Nephron (organoid): ENCODE data around the gene SIRPA.

ENCODE experiments used
- H3K27ac Mint-ChIP-seq, 3 experiments: 2 replicates each; pipeline ENCODE4 v1.8.0; 2020; ENCODE audit warnings: mixed read lengths in 3 of 3, mild to moderate bottlenecking in 2 of 3, moderate library complexity in 1 of 3
- H3K27me3 Mint-ChIP-seq: 2 replicates; pipeline ENCODE4 v1.8.0; 2021; ENCODE audit warnings: low read depth, mild to moderate bottlenecking, moderate library complexity, mixed read lengths
- H3K36me3 Mint-ChIP-seq: 2 replicates; pipeline ENCODE4 v1.8.0; 2020; ENCODE audit warnings: low read depth, mixed read lengths
- H3K4me1 Mint-ChIP-seq: 2 replicates; pipeline ENCODE4 v1.8.0; 2020; ENCODE audit warnings: mixed read lengths
- H3K4me3 Mint-ChIP-seq, 3 experiments: 2 replicates each; pipeline ENCODE4 v1.8.0; 2020; ENCODE audit warnings: mild to moderate bottlenecking in 3 of 3, mixed read lengths in 3 of 3, moderate library complexity in 2 of 3
- H3K9me3 Mint-ChIP-seq: 2 replicates; pipeline ENCODE4 v1.8.0; 2020; ENCODE audit warnings: mixed read lengths
- TF ChIP-seq, protein P1 (sequence below), 3 experiments: fragments of 200-600 bp; sonication (generic); IDR thresholded peaks; one replicate each; pipeline ENCODE4 v1.5.0; 2021; ENCODE audit warnings: antibody characterized with exemption in 3 of 3; ENCODE audit not compliant: unreplicated experiment in 3 of 3

Gene SIRPA

DNA sequence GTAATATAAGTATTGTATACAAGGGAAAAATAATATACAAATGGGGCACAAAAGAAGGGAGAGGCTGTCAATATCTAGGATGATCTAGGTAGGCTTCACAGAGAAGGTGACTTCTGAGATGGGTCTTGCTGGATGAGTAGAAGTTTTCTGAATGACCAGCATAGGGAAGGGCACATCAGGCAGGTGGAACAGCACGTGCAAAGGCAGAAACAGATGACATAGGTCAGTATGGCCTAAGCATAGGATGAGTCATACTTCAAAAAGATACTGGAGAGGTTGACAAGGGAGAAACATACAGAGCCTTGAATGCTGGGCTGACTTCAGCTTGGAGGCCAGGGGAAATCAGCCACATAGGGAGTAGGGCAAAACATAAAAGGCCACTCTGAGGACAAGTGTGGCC is 31.9 kb upstream of the SIRPA start:
- Mint-ChIP-seq H3K9me3 (no peaks in the 10 kb centered on the region), H3K36me3 (no peaks in the 10 kb centered on the region), H3K4me1 (peaks cover 7% of the 10 kb centered on the region), H3K4me3 (no peak overlapping the region), H3K27me3 (peaks cover 18% of the 10 kb centered on the region), H3K27ac (no peak overlapping the region)
- TF ChIP-seq, protein P1, sequence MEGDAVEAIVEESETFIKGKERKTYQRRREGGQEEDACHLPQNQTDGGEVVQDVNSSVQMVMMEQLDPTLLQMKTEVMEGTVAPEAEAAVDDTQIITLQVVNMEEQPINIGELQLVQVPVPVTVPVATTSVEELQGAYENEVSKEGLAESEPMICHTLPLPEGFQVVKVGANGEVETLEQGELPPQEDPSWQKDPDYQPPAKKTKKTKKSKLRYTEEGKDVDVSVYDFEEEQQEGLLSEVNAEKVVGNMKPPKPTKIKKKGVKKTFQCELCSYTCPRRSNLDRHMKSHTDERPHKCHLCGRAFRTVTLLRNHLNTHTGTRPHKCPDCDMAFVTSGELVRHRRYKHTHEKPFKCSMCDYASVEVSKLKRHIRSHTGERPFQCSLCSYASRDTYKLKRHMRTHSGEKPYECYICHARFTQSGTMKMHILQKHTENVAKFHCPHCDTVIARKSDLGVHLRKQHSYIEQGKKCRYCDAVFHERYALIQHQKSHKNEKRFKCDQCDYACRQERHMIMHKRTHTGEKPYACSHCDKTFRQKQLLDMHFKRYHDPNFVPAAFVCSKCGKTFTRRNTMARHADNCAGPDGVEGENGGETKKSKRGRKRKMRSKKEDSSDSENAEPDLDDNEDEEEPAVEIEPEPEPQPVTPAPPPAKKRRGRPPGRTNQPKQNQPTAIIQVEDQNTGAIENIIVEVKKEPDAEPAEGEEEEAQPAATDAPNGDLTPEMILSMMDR (IDR thresholded peaks at IDR 0.05; ENCODE audit: unreplicated experiment in 3 of 3): no peak

DNA sequence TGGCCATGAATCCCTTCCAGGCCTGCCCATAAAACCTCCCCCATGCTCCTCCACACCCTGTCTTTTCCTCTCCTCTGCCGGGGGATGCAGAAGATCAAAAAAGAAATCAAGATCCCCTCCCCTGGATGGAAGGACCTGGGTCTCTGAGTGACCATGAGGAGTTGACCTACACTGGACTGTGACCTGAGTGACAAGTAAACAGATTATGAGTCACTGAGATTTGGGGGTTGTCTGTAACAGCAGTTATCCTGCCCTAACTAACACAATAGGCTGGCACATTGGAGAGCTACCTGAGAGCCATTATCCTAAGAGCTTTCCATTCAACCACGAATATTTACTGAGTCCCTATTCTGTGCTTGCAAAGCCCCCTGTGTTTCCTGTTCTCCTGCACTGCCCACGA is 28.4 kb upstream of the SIRPA start:
- Mint-ChIP-seq H3K4me3 (no peak overlapping the region), H3K9me3 (no peaks in the 10 kb centered on the region), H3K27me3 (peaks cover 18% of the 10 kb centered on the region), H3K27ac (no peak overlapping the region), H3K36me3 (no peaks in the 10 kb centered on the region), H3K4me1 (no peaks in the 10 kb centered on the region)
- TF ChIP-seq, protein P1 (IDR thresholded peaks at IDR 0.05; ENCODE audit: unreplicated experiment in 3 of 3): no peak

DNA sequence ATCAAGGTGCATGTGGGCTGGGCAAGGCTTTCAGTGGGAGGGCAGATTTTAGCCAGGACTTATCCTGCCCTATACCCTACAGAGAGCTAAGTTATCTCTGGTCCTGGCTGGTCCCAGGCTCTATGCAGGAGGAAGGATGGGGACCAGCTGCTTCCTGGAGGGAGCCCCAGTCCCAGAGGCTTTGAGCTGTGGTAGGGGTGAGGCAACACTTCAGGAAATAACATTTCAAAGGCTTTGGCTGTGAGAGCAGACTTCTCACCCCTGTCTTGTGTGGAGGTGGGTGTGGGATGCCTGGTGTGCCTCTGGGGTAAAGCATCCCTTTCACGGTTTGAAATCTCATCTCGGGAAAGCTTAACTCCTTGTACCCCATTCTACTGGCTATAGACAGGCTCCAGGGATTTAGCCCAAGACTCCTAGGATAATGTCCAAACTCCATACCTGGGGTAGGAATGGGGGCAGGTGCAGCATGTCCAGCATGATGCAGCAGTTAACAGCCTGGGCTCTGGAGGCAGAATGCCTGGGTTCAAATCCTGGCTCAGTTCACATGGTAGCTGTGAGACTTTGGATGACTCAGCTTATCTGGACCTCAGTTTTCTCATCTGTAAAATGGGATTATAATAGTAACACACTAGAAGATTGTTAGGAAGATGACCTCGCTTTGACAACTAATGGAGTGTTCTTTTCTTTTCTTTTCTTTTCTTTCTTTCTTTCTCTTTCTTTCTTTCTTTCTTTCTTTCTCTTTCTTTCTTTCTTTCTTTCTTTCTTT is 27.5 kb upstream of the SIRPA start:
- no peak overlapping the region for H3K27ac Mint-ChIP-seq
- no peaks in the 10 kb centered on the region for H3K36me3 Mint-ChIP-seq
- H3K4me3 Mint-ChIP-seq: no peak overlapping the region
- H3K4me1 Mint-ChIP-seq: no peaks in the 10 kb centered on the region
- H3K9me3 Mint-ChIP-seq: no peaks in the 10 kb centered on the region
- TF ChIP-seq, protein P1 (IDR thresholded peaks at IDR 0.05; ENCODE audit: unreplicated experiment in 3 of 3): no peak
- H3K27me3 Mint-ChIP-seq: peaks cover 21% of the 10 kb centered on the region

DNA sequence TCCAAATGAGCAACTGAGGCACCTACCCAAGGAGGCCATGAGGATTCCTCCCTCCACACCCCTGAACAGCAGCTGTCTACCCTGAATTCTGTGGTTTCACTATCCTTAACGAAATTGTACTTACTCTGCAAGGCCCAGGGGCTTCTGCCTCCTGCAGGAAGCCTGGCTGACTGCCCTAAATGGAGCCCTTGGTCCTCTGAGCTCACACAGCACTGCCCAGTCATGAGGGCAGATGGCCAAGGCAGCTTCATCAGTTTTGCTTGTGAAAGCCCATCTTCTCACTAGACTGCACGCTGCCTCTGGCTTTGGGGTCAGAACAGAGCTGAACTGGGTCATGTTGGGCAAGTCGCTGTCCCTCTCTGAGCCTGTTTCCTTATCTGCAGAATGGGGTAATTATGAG is 26.4 kb upstream of the SIRPA start:
- no peaks in the 10 kb centered on the region for H3K9me3 Mint-ChIP-seq
- TF ChIP-seq, protein P1 (IDR thresholded peaks at IDR 0.05; ENCODE audit: unreplicated experiment in 3 of 3): no peak
- no peak overlapping the region for H3K27ac Mint-ChIP-seq
- H3K4me3 Mint-ChIP-seq: no peak overlapping the region
- peaks cover 27% of the 10 kb centered on the region for H3K27me3 Mint-ChIP-seq
- H3K36me3 Mint-ChIP-seq: no peaks in the 10 kb centered on the region
- H3K4me1 Mint-ChIP-seq: no peaks in the 10 kb centered on the region

DNA sequence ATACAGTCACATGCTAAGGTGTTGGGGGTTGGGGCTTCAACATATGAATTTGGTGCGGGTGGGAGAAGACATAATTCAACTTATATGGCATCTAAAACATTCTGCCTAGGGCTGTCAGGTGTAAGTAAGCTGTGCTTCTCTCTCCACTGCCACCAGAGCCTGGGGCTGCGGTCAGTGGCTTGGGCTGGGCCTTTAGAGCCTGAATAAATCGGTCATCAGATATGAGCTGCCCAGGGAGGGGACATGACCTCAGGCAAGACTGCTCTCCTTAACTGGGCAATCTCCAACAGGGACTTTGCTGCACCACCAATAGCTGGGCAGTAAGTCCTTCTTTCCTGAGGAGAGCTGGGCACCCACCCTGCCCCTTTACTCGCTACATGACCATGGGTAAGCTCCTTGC is 24.9 kb upstream of the SIRPA start:
- no peaks in the 10 kb centered on the region for H3K9me3 Mint-ChIP-seq
- no peak overlapping the region for H3K4me3 Mint-ChIP-seq

More for the DNA sequence above, 24.9 kb upstream of the SIRPA start:
- H3K4me1 Mint-ChIP-seq: no peaks in the 10 kb centered on the region
- no peak overlapping the region for H3K27ac Mint-ChIP-seq
- peaks cover 34% of the 10 kb centered on the region for H3K27me3 Mint-ChIP-seq
- H3K36me3 Mint-ChIP-seq: no peaks in the 10 kb centered on the region
- TF ChIP-seq, protein P1 (IDR thresholded peaks at IDR 0.05; ENCODE audit: unreplicated experiment in 3 of 3): no peak
